Endothelial cell of hepatic sinusoid (primary cell): ENCODE measurements around the gene MBD6.

ENCODE experiments used
- in situ Hi-C: cut with HindIII; loops from 2 replicates; pipeline ENCODE4 v1.10.0; 2017; ENCODE audit warnings: low sequenced_read_pairs

The MBD6 gene

GRCh38 chr12:57522011-57522886, at the start of gene MBD6:
Gene MBD6, plus strand, starts transcription at chr12:57522824. Its CDS starts 1,480 bp downstream, at chr12:57524304.
- in situ Hi-C loops, result no loop called here

GRCh38 chr12:57473392-57473791, 49.2 kb upstream of the MBD6 start:
- in situ Hi-C loops, result no loop called here

- in situ Hi-C loops, result no loop called here
These were observed 48.7 kb upstream of the MBD6 start for GRCh38 chr12:57473886-57474285.

GRCh38 chr12:57474430-57474829, 48.2 kb upstream of the MBD6 start:
- in situ Hi-C loops, result no loop called here

GRCh38 chr12:57474862-57475261, 47.8 kb upstream of the MBD6 start:
- in situ Hi-C loops, result no loop called here

- in situ Hi-C loops, result no loop called here
These were observed 47.1 kb upstream of the MBD6 start for GRCh38 chr12:57475271-57476161.

- in situ Hi-C loops, result no loop called here
These were observed 46.2 kb upstream of the MBD6 start for GRCh38 chr12:57476162-57476992.

- in situ Hi-C loops, result no loop called here
These were observed 45.5 kb upstream of the MBD6 start for GRCh38 chr12:57476993-57477709.

GRCh38 chr12:57477710-57478681, 44.6 kb upstream of the MBD6 start:
- in situ Hi-C loops, result no loop called here

GRCh38 chr12:57479043-57479375, 43.6 kb upstream of the MBD6 start:
- in situ Hi-C loops, result no loop called here

GRCh38 chr12:57479376-57480115, 43.1 kb upstream of the MBD6 start, which contains the start of gene ARHGAP9:
Gene ARHGAP9, minus strand, starts transcription at chr12:57479866. Its CDS starts 460 bp downstream, at chr12:57479406.
- in situ Hi-C loops, result no loop called here

- in situ Hi-C loops, result no loop called here
These were observed 41.0 kb upstream of the MBD6 start for GRCh38 chr12:57481671-57482070.

- in situ Hi-C loops, result no loop called here
These were observed 39.2 kb upstream of the MBD6 start for GRCh38 chr12:57483466-57483865.

GRCh38 chr12:57485695-57486094, 36.9 kb upstream of the MBD6 start:
- in situ Hi-C loops, result no loop called here

- in situ Hi-C loops, result no loop called here
These were observed 35.5 kb upstream of the MBD6 start for GRCh38 chr12:57487055-57487596.

- in situ Hi-C loops, result no loop called here
These were observed 34.8 kb upstream of the MBD6 start, which contains the start of gene MARS1 for GRCh38 chr12:57487597-57488401. Gene MARS1, plus strand, starts transcription at chr12:57488068. Its CDS starts 23 bp downstream, at chr12:57488091.
